ENCODE data around the gene CERS5.

DNA sequence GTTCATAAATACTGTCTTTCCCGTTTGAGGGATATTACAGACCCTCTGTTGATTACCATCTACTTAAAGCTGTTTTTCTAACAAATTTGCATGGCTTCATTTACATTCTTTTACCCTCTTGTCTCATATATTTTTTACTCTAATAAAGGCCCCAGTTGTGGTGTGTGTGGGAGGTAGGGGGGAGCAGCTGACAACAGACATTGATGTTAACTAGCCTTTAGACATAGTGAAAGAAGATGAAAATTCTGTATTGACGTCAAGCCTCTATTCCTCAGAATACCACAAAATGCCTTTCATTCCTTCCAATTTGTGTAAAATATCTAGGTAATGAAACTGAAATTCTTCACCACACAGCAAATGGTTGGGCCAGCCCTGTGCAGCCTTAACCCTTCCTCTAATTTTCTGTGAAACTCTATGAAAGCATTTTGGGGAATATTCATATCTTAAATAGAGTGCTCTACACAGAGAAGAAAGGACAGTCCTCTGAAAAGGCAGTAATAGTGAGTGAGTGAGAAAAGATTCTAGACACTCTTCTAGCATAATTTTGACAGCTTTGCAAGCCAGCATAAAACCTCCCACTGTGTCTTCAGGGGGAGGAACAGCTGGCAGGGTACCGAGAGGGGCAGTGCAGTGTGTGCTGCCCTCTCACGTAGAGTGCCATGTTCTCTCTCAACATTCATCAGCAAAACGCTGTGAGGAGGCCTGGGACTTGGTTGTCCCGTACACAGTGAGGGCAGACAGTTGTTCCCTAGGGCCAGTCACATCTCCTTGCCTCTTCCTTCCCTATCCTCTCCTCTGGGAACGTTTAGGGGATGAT, 20.1 kb upstream of the CERS5 start:
- no peak for TF ChIP-seq POLR2A (IDR thresholded peaks at IDR 0.05; ENCODE audit: low read depth, low read length)
- no peak for TF ChIP-seq POLR2AphosphoS5 (IDR thresholded peaks at IDR 0.05; ENCODE audit: low read depth, low read length)
- TF ChIP-seq TAF1 (IDR thresholded peaks at IDR 0.05; ENCODE audit: low read depth, low read length) = no peak
- TF ChIP-seq POU2F2 (IDR thresholded peaks at IDR 0.05; ENCODE audit: low read depth, low read length) = no peak; the same call in 1 of the 2 replicates
- TF ChIP-seq SPI1 (IDR thresholded peaks at IDR 0.05; ENCODE audit: low read depth, low read length) = no peak
- no peak for TF ChIP-seq PAX5 (IDR thresholded peaks at IDR 0.05; ENCODE audit: insufficient read depth, low read length, severe bottlenecking)

Measured in GM12891 (cell line).